ENCODE measurements around the gene RARRES2. TPM values are rescaled to one million over a fixed set of nuclear protein-coding genes. Genes with fewer than 3 reads are reported as not detected.

RARRES2 gene
- total and polyA plus RNA-seq, 2 of the 13 experiments (the other 11 are each of a cell fraction or from before 2014, with no cell fraction given), result 134 to 172 TPM

DNA sequence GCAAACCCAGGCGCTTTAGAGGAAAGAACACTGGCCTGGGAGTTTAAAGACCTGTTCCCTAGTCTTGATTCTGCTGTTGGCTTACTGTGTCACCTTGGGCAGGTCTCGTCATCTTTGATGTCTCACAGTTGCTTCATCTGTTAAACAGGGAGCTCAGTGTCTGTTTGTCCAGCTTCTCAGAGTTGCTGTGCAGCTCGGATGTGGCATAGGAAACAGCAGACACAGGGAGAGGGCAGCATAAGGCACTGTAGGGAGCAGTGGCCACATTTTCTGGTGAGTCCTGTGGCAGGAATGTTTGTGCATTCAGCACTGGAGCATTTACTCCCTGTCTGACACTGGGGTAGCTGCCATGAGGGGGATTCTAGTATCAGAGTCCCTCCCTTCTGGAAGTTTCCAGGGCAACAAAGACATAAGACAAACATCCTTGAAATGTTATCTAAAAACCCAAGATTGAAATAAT is 29.2 kb upstream of the RARRES2 start (continued):
- TF ChIP-seq, protein P1, sequence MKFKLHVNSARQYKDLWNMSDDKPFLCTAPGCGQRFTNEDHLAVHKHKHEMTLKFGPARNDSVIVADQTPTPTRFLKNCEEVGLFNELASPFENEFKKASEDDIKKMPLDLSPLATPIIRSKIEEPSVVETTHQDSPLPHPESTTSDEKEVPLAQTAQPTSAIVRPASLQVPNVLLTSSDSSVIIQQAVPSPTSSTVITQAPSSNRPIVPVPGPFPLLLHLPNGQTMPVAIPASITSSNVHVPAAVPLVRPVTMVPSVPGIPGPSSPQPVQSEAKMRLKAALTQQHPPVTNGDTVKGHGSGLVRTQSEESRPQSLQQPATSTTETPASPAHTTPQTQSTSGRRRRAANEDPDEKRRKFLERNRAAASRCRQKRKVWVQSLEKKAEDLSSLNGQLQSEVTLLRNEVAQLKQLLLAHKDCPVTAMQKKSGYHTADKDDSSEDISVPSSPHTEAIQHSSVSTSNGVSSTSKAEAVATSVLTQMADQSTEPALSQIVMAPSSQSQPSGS (CRISPR knock-in tag; IDR thresholded peaks at IDR 0.05), result no peak
- TF ChIP-seq ZNF598 (CRISPR knock-in tag; IDR thresholded peaks at IDR 0.05; ENCODE audit: borderline replicate concordance) (no peak), JDP2 (CRISPR knock-in tag; IDR thresholded peaks at IDR 0.05; ENCODE audit: borderline replicate concordance) (no peak), ZNF563 (CRISPR knock-in tag; IDR thresholded peaks at IDR 0.05) (no peak), MED1 (CRISPR knock-in tag; IDR thresholded peaks at IDR 0.05) (no peak), ZNF883 (CRISPR knock-in tag; IDR thresholded peaks at IDR 0.05; ENCODE audit: not compliant biosample characterization) (no peak), ZNF678 (CRISPR knock-in tag; IDR thresholded peaks at IDR 0.05) (no peak), RFXANK (CRISPR knock-in tag; IDR thresholded peaks at IDR 0.05) (no peak), HNRNPL (IDR thresholded peaks at IDR 0.05; ENCODE audit: low read depth, low read length) (no peak), ZNF547 (CRISPR knock-in tag; IDR thresholded peaks at IDR 0.05) (no peak), AKAP8 (CRISPR knock-in tag; IDR thresholded peaks at IDR 0.05) (no peak), SP140L (CRISPR knock-in tag; IDR thresholded peaks at IDR 0.05; ENCODE audit: borderline replicate concordance) (no peak), ZNF430 (CRISPR knock-in tag; IDR thresholded peaks at IDR 0.05) (no peak), ZNF761 (CRISPR knock-in tag; conservative IDR thresholded peaks at IDR 0.05) (no peak), NR1H2 (CRISPR knock-in tag; IDR thresholded peaks at IDR 0.05; ENCODE audit: borderline replicate concordance, low read depth) (no peak), CBX5 (CRISPR knock-in tag; IDR thresholded peaks at IDR 0.05; ENCODE audit: borderline replicate concordance) (no peak), SAP130 (CRISPR knock-in tag; IDR thresholded peaks at IDR 0.05; ENCODE audit: low read depth) (peak; percentile 31; the same call in 1 of the 2 replicates), ZNF264 (CRISPR knock-in tag; IDR thresholded peaks at IDR 0.05) (no peak), ZNF232 (CRISPR knock-in tag; IDR thresholded peaks at IDR 0.05; ENCODE audit: borderline replicate concordance) (no peak), HNRNPH1 (optimal IDR thresholded peaks at IDR 0.05; ENCODE audit: low read depth, low read length) (no peak), PHB2 (IDR thresholded peaks at IDR 0.05; ENCODE audit: partially characterized antibody) (no peak), HHEX (CRISPR knock-in tag; IDR thresholded peaks at IDR 0.05) (no peak), ZNF530 (CRISPR knock-in tag; IDR thresholded peaks at IDR 0.05; ENCODE audit: low read depth) (no peak)
- TF ChIP-seq, protein P2, sequence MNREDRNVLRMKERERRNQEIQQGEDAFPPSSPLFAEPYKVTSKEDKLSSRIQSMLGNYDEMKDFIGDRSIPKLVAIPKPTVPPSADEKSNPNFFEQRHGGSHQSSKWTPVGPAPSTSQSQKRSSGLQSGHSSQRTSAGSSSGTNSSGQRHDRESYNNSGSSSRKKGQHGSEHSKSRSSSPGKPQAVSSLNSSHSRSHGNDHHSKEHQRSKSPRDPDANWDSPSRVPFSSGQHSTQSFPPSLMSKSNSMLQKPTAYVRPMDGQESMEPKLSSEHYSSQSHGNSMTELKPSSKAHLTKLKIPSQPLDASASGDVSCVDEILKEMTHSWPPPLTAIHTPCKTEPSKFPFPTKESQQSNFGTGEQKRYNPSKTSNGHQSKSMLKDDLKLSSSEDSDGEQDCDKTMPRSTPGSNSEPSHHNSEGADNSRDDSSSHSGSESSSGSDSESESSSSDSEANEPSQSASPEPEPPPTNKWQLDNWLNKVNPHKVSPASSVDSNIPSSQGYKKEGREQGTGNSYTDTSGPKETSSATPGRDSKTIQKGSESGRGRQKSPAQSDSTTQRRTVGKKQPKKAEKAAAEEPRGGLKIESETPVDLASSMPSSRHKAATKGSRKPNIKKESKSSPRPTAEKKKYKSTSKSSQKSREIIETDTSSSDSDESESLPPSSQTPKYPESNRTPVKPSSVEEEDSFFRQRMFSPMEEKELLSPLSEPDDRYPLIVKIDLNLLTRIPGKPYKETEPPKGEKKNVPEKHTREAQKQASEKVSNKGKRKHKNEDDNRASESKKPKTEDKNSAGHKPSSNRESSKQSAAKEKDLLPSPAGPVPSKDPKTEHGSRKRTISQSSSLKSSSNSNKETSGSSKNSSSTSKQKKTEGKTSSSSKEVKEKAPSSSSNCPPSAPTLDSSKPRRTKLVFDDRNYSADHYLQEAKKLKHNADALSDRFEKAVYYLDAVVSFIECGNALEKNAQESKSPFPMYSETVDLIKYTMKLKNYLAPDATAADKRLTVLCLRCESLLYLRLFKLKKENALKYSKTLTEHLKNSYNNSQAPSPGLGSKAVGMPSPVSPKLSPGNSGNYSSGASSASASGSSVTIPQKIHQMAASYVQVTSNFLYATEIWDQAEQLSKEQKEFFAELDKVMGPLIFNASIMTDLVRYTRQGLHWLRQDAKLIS (CRISPR knock-in tag; IDR thresholded peaks at IDR 0.05), result no peak

Measured in HepG2 (cell line).